ENCODE results near the gene NANOS1. TPM values are rescaled to one million over a fixed set of nuclear protein-coding genes. Genes with fewer than 3 reads are reported as not detected.

Gene NANOS1
- total RNA-seq, 4 donors from 2014 or later = 1.6 to 18.5 (median 12.2) TPM

DNA sequence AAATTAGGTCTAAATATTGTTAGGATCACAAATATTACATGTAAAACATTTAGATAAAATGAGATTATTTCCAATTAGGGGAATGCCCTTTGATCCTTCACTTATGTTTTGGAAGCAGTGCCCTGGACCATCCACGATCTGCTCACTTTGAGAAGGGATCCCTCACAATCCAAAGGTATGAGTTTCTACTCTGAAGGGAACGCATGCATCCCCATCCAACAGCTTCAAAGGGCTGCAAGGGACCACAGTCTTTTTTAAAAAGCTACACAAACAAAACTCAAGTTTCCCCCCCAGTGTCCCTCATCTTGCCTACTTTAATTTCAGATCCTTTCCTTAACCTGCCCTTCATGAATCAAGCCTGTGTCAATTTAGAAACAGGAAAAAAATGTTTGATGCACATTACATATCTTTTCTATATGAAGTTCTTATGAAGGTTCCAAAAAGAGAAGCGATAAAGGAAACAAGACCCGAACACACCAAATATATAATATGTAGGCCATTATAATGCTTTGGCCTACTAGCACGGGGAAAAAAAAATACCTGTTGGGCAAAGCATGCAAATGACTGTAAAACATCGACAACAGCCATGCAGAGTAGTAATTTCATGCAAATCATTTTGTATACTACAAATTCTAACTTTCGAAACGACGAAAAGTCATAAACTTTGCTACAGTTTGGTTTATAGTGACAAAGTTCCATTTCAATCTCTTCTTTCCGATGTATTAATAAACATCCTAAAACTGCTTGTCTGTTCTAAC is 49.1 kb downstream of the NANOS1 start:
- ATAC-seq (ENCODE audit: low FRiP score) = no peak
- DNase-seq (ENCODE audit: low spot score) = no peak
- no peak for TF ChIP-seq CTCF (IDR thresholded peaks at IDR 0.05)

- TF ChIP-seq CTCF (IDR thresholded peaks at IDR 0.05) = no peak
- DNase-seq (ENCODE audit: low spot score) = peak; percentile 44
- ATAC-seq (ENCODE audit: low FRiP score) = peak; percentile 88
Measured at GRCh38 chr10:119079599-119080520, 50.3 kb downstream of the NANOS1 start.

DNA sequence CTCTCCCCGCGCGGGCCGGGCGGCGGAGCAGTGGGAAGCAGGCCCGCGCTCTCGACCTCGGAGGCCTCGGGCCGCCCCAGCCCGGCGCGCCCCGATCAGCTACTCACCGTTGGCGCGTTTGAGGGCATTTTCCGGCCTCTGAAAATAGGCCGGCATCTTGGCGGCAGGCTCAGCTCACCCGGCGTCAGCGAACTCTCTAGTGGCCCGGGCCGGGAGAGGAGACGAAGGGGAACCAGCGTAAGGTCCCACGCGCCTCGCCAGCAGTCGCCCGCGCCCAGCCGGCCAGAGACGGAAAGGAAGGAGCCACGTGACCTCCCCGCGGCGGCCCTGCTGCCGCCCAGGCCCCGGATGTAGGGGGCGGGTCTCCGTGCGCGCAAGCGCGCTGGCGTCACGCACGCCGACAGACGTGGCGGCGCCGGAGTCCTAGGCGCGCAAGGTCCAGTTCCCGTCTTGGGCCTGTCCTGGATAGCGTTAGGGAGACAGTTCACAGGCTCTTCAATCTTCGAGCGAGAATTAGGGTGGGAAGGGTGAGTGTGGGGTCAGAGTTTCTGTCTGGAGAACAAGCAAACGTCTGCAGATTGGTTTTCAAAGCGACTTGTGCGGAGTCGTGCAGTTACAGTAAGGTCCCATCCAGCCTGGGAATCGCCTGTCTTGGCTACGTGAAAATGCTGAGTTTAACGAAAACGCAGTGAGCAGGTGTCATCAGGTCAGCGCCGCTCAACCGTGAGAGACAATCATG is 51.2 kb downstream of the NANOS1 start, which contains the start of gene EIF3A:
Gene EIF3A, minus strand, starts transcription at position 297 of the 739 bp plus-strand sequence. Its CDS starts 141 bp downstream, at position 156.
- peak; percentile 91 for ATAC-seq (ENCODE audit: low FRiP score)
- DNase-seq (ENCODE audit: low spot score) = peak; percentile 55
- TF ChIP-seq CTCF (IDR thresholded peaks at IDR 0.05) = no peak

Small RNAs within 50 kb of the gene (small RNA-seq; reads per million reads assigned to genes)
- not detected for gene RF00413
- gene SNORA19 = not detected

Other genes with a start within 250 kb of the NANOS1 start
- gene EIF3A, start 51.1 kb downstream of the NANOS1 start, total RNA-seq = 100 to 1,000 TPM; 119 to 228 (median 158) TPM
- 10 to 100 TPM; 37.9 to 68.4 (median 49.7) TPM for gene DENND10, start 74.4 kb downstream of the NANOS1 start, total RNA-seq
- gene SFXN4, start 136.0 kb downstream of the NANOS1 start, total RNA-seq = 10 to 100 TPM; 17.1 to 30.1 (median 24.2) TPM
- 100 to 1,000 TPM; 125 to 201 (median 156) TPM for gene PRDX3, start 149.1 kb downstream of the NANOS1 start, total RNA-seq
- 10 to 100 TPM; 15.9 to 53.8 (median 18.4) TPM for gene GRK5, start 177.9 kb downstream of the NANOS1 start, total RNA-seq